Measurements from ENCODE around the gene ALG6.

DNA sequence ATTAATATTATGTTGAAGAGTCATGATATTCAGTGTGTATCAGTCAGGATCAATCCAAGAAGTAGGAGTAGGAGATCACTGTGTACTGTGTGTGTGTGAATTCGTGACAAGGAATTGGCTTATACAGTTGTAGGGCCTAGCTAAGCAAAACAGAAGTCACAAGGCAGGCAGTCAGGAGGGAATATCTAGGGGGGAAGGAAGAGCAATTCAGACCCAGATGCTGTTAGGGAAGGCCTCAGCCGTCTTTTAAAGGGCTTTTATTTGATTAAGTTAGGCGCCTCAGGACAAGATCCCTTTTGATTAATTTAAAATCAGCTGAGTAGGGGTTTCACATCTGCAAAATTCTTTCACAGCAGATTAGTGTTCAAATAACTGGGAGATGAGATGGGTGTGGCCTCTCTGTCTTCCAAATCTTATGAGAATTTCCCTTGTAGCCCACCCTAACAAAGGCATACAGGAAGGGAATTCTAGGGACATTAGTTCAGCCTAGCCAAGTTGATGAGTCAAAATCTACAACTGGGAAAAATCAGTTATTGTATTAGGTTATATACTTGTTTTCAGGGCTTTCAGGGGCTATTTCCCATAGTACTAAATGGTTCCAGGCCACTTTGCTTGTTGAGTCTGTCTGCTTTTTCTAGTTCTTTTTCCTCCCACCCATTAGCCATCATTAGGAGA lies 47.4 kb downstream of the ALG6 start:
- TF ChIP-seq CTCF (IDR thresholded peaks at IDR 0.05; ENCODE audit: low read length) (no peak), EZH2 (IDR thresholded peaks at IDR 0.05; ENCODE audit: borderline replicate concordance, low read length) (no peak)
